GM18873 (cell line): ENCODE measurements around the gene SIPA1L2.

Experiments used
- ATAC-seq: cut with Tn5 transposase; IDR thresholded peaks from one replicate; pipeline ENCODE4 v1.9.1; 2021; ENCODE audit warnings: mild to moderate bottlenecking, moderate library complexity, moderate number of reproducible peaks; ENCODE audit not compliant: unreplicated experiment, low FRiP score

The SIPA1L2 gene

GRCh38 chr1:232630047-232630893 lies at the start of gene SIPA1L2:
TSS of gene SIPA1L2 (minus strand) at chr1:232630133. CDS start at chr1:232515339, 114,794 bp downstream.
- ATAC-seq: peak; percentile 80

- no peak for ATAC-seq
These were observed 48.4 kb upstream of the SIPA1L2 start for GRCh38 chr1:232678185-232678886.

GRCh38 chr1:232676307-232676706 lies 46.4 kb upstream of the SIPA1L2 start:
- no peak for ATAC-seq

GRCh38 chr1:232675898-232676297 lies 46.0 kb upstream of the SIPA1L2 start:
- ATAC-seq: no peak

- no peak for ATAC-seq
These were observed 45.3 kb upstream of the SIPA1L2 start for GRCh38 chr1:232675260-232675659.

GRCh38 chr1:232673256-232673655 lies 43.3 kb upstream of the SIPA1L2 start:
- no peak for ATAC-seq

- ATAC-seq: no peak
These were observed 40.2 kb upstream of the SIPA1L2 start for GRCh38 chr1:232669981-232670747.

GRCh38 chr1:232667778-232668165 lies 37.8 kb upstream of the SIPA1L2 start:
- no peak for ATAC-seq

GRCh38 chr1:232667094-232667777 lies 37.3 kb upstream of the SIPA1L2 start:
- ATAC-seq: no peak

- no peak for ATAC-seq
These were observed 35.2 kb upstream of the SIPA1L2 start for GRCh38 chr1:232664844-232665777.

- ATAC-seq: no peak
These were observed 33.0 kb upstream of the SIPA1L2 start for GRCh38 chr1:232662910-232663309.

- no peak for ATAC-seq
These were observed 28.5 kb upstream of the SIPA1L2 start for GRCh38 chr1:232658386-232658785.

- ATAC-seq: no peak
These were observed 27.6 kb upstream of the SIPA1L2 start for GRCh38 chr1:232657426-232658005.

- ATAC-seq: no peak
These were observed 25.8 kb upstream of the SIPA1L2 start for GRCh38 chr1:232655746-232656085.

- no peak for ATAC-seq
These were observed 25.3 kb upstream of the SIPA1L2 start for GRCh38 chr1:232655028-232655745.

- ATAC-seq: no peak
These were observed 23.9 kb upstream of the SIPA1L2 start for GRCh38 chr1:232653789-232654188.

- ATAC-seq: no peak
These were observed 20.9 kb upstream of the SIPA1L2 start for GRCh38 chr1:232650845-232651244.

- no peak for ATAC-seq
These were observed 20.5 kb upstream of the SIPA1L2 start for GRCh38 chr1:232650418-232650817.
